Head of caudate nucleus (tissue), 42 donors: Measurements from ENCODE around the gene CLDND2.

ENCODE experiments used
- DNase-seq, 42 donors: peaks; one replicate each; pipeline versions ENCODE4 v3.0.0 to v3.0.0-alpha.2; 2020 to 2021; ENCODE audit warnings: mixed read lengths in 7 of 42
- intact Hi-C: fragments of 100-400 bp; cut with DNase I; formaldehyde crosslinking; loops from one replicate; pipeline ENCODE4 v1.15.0; 2022

Gene CLDND2

DNA sequence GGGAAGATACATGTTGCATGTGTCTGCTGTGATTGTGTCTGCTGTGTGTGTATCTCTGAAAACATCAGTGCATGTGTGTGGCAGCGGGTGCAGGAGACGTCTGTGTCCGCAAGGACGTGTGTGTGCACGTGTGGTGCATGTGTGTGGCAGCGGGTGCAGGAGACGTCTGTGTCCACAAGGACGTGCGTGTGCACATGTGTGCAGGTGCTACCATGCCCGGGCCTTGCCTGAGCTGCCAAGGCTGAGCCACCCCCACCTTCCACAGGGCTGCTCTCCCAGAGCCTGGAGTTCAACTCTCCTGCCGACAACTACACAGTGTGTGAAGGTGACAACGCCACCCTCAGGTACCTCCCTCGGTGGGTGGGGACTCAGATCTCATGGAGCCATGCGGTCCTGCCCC is 47.0 kb downstream of the CLDND2 start:
- intact Hi-C loops, result no loop called here
- DNase-seq, result no peak

- peak in 3 of 42 donors; percentile 17 to 46 (median 27) for DNase-seq
- intact Hi-C loops, result no loop called here
Observed at GRCh38 chr19:51320280-51320657, 48.5 kb downstream of the CLDND2 start.

GRCh38 chr19:51319649-51320279 is 49.0 kb downstream of the CLDND2 start:
- no peak for DNase-seq
- intact Hi-C loops, result no loop called here

DNA sequence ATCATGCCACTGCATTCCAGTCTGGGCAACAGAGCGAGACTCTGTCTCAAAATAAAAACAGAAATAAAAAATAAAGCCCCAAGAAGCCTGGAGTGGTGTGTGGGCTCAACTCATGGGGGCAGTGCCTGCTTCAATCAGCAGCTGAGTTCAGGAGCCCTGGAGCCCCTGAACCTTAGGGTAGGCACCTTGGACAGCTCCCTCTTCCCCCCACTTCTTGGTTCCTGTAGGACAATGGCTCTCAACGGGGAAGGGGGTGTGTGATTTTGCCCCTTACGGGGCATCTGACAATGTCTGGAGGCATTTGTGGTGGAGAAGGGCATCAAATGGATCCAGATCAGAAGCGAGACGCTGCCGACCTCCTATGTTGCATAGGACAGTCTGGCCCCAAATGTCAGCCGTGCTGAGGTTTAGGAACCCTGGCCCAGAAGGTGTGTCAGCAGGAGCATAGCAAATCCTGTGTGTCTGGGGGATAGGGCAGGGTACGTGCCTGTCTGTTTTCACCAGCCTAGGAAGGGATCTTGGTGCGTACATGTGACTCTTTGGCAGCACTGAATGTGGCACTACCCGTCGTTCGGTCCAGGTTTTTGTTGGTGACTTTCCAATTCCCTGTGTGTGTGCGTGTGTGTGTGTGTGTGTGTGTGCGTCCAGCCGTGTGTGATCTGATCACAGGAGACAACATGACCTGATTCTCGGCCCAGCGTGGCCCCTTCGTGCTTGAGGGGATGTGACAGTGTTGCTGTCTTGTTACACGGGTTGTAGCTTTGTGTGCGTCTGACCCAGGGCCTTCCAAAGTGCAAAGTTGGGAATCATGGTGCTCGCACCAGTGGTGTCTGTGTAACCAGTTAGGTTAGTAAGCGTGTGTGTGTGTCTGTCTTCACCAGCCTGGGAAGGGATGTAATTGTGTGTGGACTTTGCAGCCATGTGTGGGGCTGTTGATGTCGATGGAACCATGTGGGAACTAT is 49.8 kb downstream of the CLDND2 start:
- intact Hi-C loops, result no loop called here
- DNase-seq, result no peak

- intact Hi-C loops, result no loop called here
- no peak for DNase-seq
Observed at GRCh38 chr19:51317968-51318367, 50.8 kb downstream of the CLDND2 start.

- intact Hi-C loops, result no loop called here
- no peak for DNase-seq
Observed at GRCh38 chr19:51317376-51317775, 51.4 kb downstream of the CLDND2 start.
